ENCODE measurements around the gene KIAA1217. TPM values are rescaled to one million over a fixed set of nuclear protein-coding genes. Genes with fewer than 3 reads are reported as not detected.
"Not testable (repeated sequence)": the region's sequence is repeated elsewhere in the genome, so short reads cannot be mapped to it uniquely, and the experiment has no call there.

KIAA1217 gene
- total RNA-seq, 2 experiments from 2014 or later, result 0.67 to 1.3 TPM

DNA sequence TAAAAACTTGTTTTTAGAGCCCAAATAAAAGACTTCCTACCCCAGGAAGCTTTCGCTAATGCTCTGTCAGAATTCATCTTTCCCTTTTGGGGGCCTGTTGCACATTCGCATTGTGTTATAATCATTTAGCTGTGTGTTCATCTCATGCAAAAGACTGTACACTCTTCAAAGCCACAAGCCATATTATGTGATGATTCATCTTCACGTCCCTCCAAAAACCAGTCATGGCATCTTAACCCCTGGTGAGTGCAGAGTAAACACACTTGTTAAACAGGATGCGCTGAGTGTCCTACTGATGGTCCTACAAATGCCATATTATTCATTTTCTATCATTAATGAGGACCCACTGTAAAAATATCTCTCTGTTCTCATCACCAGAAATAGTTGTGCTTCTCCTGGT, 235.4 kb downstream of the KIAA1217 start:
- ATAC-seq, result no peak

DNA sequence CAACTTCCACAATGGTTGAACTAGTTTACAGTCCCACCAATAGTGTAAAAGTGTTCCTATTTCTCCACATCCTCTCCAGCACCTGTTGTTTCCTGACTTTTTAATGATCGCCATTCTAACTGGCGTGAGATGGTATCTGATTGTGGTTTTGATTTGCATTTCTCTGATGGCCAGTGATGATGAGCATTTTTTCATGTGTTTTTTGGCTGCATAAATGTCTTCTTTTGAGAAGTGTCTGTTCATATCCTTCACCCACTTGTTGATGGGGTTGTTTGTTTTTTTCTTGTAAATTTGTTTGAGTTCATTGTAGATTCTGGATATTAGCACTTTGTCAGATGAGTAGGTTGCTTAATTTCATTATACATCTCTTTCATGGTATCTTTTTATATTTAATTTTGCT, 237.0 kb downstream of the KIAA1217 start:
- H3K4me1 Mint-ChIP-seq (ENCODE audit: low read depth); H3K27me3 Mint-ChIP-seq; intact Hi-C loops (cut with micrococcal nuclease); DNase-seq; H3K4me3 Mint-ChIP-seq; ATAC-seq; H3K9me3 Mint-ChIP-seq; H3K27ac Mint-ChIP-seq; H3K36me3 Mint-ChIP-seq (ENCODE audit: low read depth); POLR2A ChIA-PET; CTCF ChIA-PET: not testable (repeated sequence)

More for the DNA sequence above, 235.4 kb downstream of the KIAA1217 start:
- TF ChIP-seq, protein P1, sequence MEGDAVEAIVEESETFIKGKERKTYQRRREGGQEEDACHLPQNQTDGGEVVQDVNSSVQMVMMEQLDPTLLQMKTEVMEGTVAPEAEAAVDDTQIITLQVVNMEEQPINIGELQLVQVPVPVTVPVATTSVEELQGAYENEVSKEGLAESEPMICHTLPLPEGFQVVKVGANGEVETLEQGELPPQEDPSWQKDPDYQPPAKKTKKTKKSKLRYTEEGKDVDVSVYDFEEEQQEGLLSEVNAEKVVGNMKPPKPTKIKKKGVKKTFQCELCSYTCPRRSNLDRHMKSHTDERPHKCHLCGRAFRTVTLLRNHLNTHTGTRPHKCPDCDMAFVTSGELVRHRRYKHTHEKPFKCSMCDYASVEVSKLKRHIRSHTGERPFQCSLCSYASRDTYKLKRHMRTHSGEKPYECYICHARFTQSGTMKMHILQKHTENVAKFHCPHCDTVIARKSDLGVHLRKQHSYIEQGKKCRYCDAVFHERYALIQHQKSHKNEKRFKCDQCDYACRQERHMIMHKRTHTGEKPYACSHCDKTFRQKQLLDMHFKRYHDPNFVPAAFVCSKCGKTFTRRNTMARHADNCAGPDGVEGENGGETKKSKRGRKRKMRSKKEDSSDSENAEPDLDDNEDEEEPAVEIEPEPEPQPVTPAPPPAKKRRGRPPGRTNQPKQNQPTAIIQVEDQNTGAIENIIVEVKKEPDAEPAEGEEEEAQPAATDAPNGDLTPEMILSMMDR (IDR thresholded peaks at IDR 0.05), result no peak
- Mint-ChIP-seq H3K4me3 (no peak overlapping the region), H3K4me1 (ENCODE audit: low read depth) (no peaks in the 10 kb centered on the region), H3K36me3 (ENCODE audit: low read depth) (no peaks in the 10 kb centered on the region), H3K9me3 (no peaks in the 10 kb centered on the region), H3K27ac (no peak overlapping the region), H3K27me3 (peaks cover 5% of the 10 kb centered on the region)
- CTCF ChIA-PET, result no interaction called here
- POLR2A ChIA-PET, result no interaction called here
- intact Hi-C loops (cut with micrococcal nuclease), result no loop called here
- DNase-seq, result no peak

DNA sequence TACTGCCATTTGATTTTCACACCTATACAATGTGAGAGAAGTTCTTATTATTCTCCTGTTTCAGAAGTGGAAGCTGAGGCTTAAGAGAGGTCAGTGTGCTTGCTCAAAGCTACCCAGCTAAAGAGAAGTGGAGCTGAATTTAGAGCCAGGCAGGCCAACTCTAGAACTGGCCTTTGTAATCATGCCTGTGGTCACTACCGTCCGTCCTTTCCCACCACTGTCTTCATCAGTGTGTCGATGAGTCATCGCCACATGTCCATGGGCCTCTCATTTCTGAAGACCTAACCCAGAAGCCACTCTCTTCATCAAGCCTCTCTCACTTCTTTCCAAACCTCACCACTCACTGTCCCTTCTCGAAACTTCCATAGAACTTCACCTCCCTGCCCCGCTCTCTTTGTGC, 237.8 kb downstream of the KIAA1217 start:
- TF ChIP-seq, protein P1 (IDR thresholded peaks at IDR 0.05), result no peak
- DNase-seq (no peak), ATAC-seq (no peak)
- Mint-ChIP-seq H3K4me3 (no peak overlapping the region), H3K9me3 (no peaks in the 10 kb centered on the region), H3K27ac (no peak overlapping the region), H3K36me3 (ENCODE audit: low read depth) (no peaks in the 10 kb centered on the region), H3K4me1 (ENCODE audit: low read depth) (peaks cover 7% of the 10 kb centered on the region), H3K27me3 (peaks cover 15% of the 10 kb centered on the region)
- intact Hi-C loops (cut with micrococcal nuclease), result no loop called here
- ChIA-PET POLR2A (no interaction called here), CTCF (no interaction called here)

DNA sequence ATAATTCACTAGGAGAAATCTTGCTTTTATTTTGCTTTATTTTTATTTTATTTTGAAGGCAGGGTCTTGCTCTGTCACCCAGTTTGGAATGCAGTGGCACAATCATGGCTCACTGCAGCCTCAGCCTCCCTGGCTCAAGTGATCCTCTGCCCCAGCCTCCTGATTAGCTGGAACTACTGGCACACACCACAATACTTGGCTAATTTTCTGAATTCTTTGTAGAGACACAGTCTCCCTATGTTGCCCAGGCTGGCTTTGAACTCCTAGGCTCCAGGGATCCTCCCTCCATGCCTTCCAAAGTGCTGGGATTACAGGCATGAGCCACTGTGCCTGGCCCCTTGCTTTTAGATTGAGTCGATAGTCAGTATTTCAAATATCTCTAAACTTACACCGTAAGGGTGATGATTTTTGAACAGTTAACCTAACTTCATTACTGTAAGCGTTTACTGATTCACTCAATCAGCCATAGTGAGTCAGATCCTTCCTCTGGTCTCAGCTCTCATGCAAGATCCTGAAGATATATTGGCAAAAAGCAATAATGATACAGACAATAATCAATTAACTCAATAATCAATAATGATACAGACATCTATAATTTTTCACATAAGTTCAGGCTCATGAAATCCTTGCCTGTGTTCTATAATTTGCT, 239.5 kb downstream of the KIAA1217 start:
- Mint-ChIP-seq H3K9me3 (no peaks in the 10 kb centered on the region), H3K4me3 (no peak overlapping the region), H3K4me1 (ENCODE audit: low read depth) (peaks cover 9% of the 10 kb centered on the region), H3K27ac (no peak overlapping the region), H3K27me3 (peaks cover 18% of the 10 kb centered on the region), H3K36me3 (ENCODE audit: low read depth) (no peaks in the 10 kb centered on the region)
- intact Hi-C loops (cut with micrococcal nuclease), result no loop called here
- ATAC-seq (no peak), DNase-seq (no peak)
- TF ChIP-seq, protein P1 (IDR thresholded peaks at IDR 0.05), result no peak
- ChIA-PET CTCF (no interaction called here), POLR2A (no interaction called here)

DNA sequence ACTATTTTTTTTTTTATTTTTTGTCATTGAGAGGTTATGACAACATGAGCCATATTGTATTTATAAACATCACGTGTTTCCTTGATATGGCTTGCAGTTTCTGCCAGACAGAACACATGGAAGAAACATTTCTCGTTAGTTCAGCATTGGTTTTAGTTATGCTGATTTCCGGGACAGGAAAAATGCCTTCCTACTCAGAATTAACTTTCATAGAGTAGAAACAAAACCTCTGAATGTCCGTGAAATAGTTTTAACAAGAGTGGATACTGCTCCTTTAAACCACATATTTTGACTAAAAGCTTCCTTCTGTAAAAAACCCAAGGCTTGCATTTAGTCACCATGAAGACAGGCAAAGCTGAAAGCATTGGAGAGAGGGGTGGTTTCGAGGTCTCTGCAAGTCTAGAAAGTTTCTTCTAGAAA, 240.4 kb downstream of the KIAA1217 start:
- Mint-ChIP-seq H3K4me3 (no peak overlapping the region), H3K27ac (no peak overlapping the region), H3K27me3 (peaks cover 22% of the 10 kb centered on the region), H3K36me3 (ENCODE audit: low read depth) (no peaks in the 10 kb centered on the region), H3K9me3 (no peaks in the 10 kb centered on the region), H3K4me1 (ENCODE audit: low read depth) (peaks cover 9% of the 10 kb centered on the region)
- POLR2A ChIA-PET, result no interaction called here
- intact Hi-C loops (cut with micrococcal nuclease), result no loop called here
- ATAC-seq (no peak), DNase-seq (no peak)
- CTCF ChIA-PET, result no interaction called here
- TF ChIP-seq, protein P1 (IDR thresholded peaks at IDR 0.05), result no peak
